ENCODE measurements around the gene FHIT.

FHIT gene

GRCh38 chr3:60512506-60512905, 738.7 kb downstream of the FHIT start:
- Histone ChIP-seq H3K4me3 (ENCODE audit: low read depth, low read length) (no peak overlapping the region), H3K27me3 (ENCODE audit: insufficient read depth, low read length) (no peaks in the 10 kb centered on the region), H2AFZ (ENCODE audit: low read length, unreplicated experiment) (no peak overlapping the region), H3K79me2 (ENCODE audit: control insufficient read depth, insufficient read depth, low read length, unreplicated experiment) (no peaks in the 10 kb centered on the region), H3K4me1 (ENCODE audit: control insufficient read depth, insufficient read depth, low read length, unreplicated experiment) (no peaks in the 10 kb centered on the region), H3K27ac (ENCODE audit: low read depth, low read length) (no peak overlapping the region), H3K36me3 (ENCODE audit: insufficient read depth, low read length) (no peaks in the 10 kb centered on the region)

- no peak overlapping the region for H3K27ac ChIP-seq (ENCODE audit: low read depth, low read length)
- H3K36me3 ChIP-seq (ENCODE audit: insufficient read depth, low read length): no peaks in the 10 kb centered on the region
- H3K4me3 ChIP-seq (ENCODE audit: low read depth, low read length): no peak overlapping the region
- H3K79me2 ChIP-seq (ENCODE audit: control insufficient read depth, insufficient read depth, low read length, unreplicated experiment): no peaks in the 10 kb centered on the region
- no peaks in the 10 kb centered on the region for H3K27me3 ChIP-seq (ENCODE audit: insufficient read depth, low read length)
- H2AFZ ChIP-seq (ENCODE audit: low read length, unreplicated experiment): no peak overlapping the region
- no peaks in the 10 kb centered on the region for H3K4me1 ChIP-seq (ENCODE audit: control insufficient read depth, insufficient read depth, low read length, unreplicated experiment)
Observed at GRCh38 chr3:60509471-60509870, 741.8 kb downstream of the FHIT start.

GRCh38 chr3:60504827-60505457, 746.3 kb downstream of the FHIT start:
- Histone ChIP-seq H3K27me3 (ENCODE audit: insufficient read depth, low read length) (no peaks in the 10 kb centered on the region), H2AFZ (ENCODE audit: low read length, unreplicated experiment) (no peak overlapping the region), H3K27ac (ENCODE audit: low read depth, low read length) (no peak overlapping the region), H3K4me3 (ENCODE audit: low read depth, low read length) (no peak overlapping the region), H3K79me2 (ENCODE audit: control insufficient read depth, insufficient read depth, low read length, unreplicated experiment) (no peaks in the 10 kb centered on the region), H3K36me3 (ENCODE audit: insufficient read depth, low read length) (no peaks in the 10 kb centered on the region), H3K4me1 (ENCODE audit: control insufficient read depth, insufficient read depth, low read length, unreplicated experiment) (no peaks in the 10 kb centered on the region)

GRCh38 chr3:60501314-60501713, 749.9 kb downstream of the FHIT start:
- no peaks in the 10 kb centered on the region for H3K4me1 ChIP-seq (ENCODE audit: control insufficient read depth, insufficient read depth, low read length, unreplicated experiment)
- H3K27me3 ChIP-seq (ENCODE audit: insufficient read depth, low read length): no peaks in the 10 kb centered on the region
- no peak overlapping the region for H2AFZ ChIP-seq (ENCODE audit: low read length, unreplicated experiment)
- no peaks in the 10 kb centered on the region for H3K36me3 ChIP-seq (ENCODE audit: insufficient read depth, low read length)
- no peak overlapping the region for H3K4me3 ChIP-seq (ENCODE audit: low read depth, low read length)
- H3K27ac ChIP-seq (ENCODE audit: low read depth, low read length): no peak overlapping the region
- no peaks in the 10 kb centered on the region for H3K79me2 ChIP-seq (ENCODE audit: control insufficient read depth, insufficient read depth, low read length, unreplicated experiment)

GRCh38 chr3:60497902-60498301, 753.4 kb downstream of the FHIT start:
- no peaks in the 10 kb centered on the region for H3K27me3 ChIP-seq (ENCODE audit: insufficient read depth, low read length)
- no peak overlapping the region for H2AFZ ChIP-seq (ENCODE audit: low read length, unreplicated experiment)

GRCh38 chr3:60490992-60491391, 760.3 kb downstream of the FHIT start:
- Histone ChIP-seq H3K79me2 (ENCODE audit: control insufficient read depth, insufficient read depth, low read length, unreplicated experiment) (no peaks in the 10 kb centered on the region), H3K4me3 (ENCODE audit: low read depth, low read length) (no peak overlapping the region), H3K27ac (ENCODE audit: low read depth, low read length) (no peak overlapping the region)

More at GRCh38 chr3:60497902-60498301, 753.4 kb downstream of the FHIT start:
- Histone ChIP-seq H3K4me3 (ENCODE audit: low read depth, low read length) (no peak overlapping the region), H3K4me1 (ENCODE audit: control insufficient read depth, insufficient read depth, low read length, unreplicated experiment) (no peaks in the 10 kb centered on the region), H3K27ac (ENCODE audit: low read depth, low read length) (no peak overlapping the region), H3K36me3 (ENCODE audit: insufficient read depth, low read length) (no peaks in the 10 kb centered on the region), H3K79me2 (ENCODE audit: control insufficient read depth, insufficient read depth, low read length, unreplicated experiment) (no peaks in the 10 kb centered on the region)

GRCh38 chr3:60475096-60475495, 776.2 kb downstream of the FHIT start:
- Histone ChIP-seq H2AFZ (ENCODE audit: low read length, unreplicated experiment) (no peak overlapping the region), H3K36me3 (ENCODE audit: insufficient read depth, low read length) (no peaks in the 10 kb centered on the region), H3K27ac (ENCODE audit: low read depth, low read length) (no peak overlapping the region), H3K79me2 (ENCODE audit: control insufficient read depth, insufficient read depth, low read length, unreplicated experiment) (no peaks in the 10 kb centered on the region), H3K4me1 (ENCODE audit: control insufficient read depth, insufficient read depth, low read length, unreplicated experiment) (no peaks in the 10 kb centered on the region), H3K27me3 (ENCODE audit: insufficient read depth, low read length) (no peaks in the 10 kb centered on the region), H3K4me3 (ENCODE audit: low read depth, low read length) (no peak overlapping the region)

More at GRCh38 chr3:60490992-60491391, 760.3 kb downstream of the FHIT start:
- Histone ChIP-seq H2AFZ (ENCODE audit: low read length, unreplicated experiment) (no peak overlapping the region), H3K4me1 (ENCODE audit: control insufficient read depth, insufficient read depth, low read length, unreplicated experiment) (no peaks in the 10 kb centered on the region), H3K27me3 (ENCODE audit: insufficient read depth, low read length) (no peaks in the 10 kb centered on the region), H3K36me3 (ENCODE audit: insufficient read depth, low read length) (no peaks in the 10 kb centered on the region)

- H3K27ac ChIP-seq (ENCODE audit: low read depth, low read length): no peak overlapping the region
- H3K4me3 ChIP-seq (ENCODE audit: low read depth, low read length): no peak overlapping the region
- H3K27me3 ChIP-seq (ENCODE audit: insufficient read depth, low read length): no peaks in the 10 kb centered on the region
- H3K36me3 ChIP-seq (ENCODE audit: insufficient read depth, low read length): no peaks in the 10 kb centered on the region
- H3K79me2 ChIP-seq (ENCODE audit: control insufficient read depth, insufficient read depth, low read length, unreplicated experiment): no peaks in the 10 kb centered on the region
- H2AFZ ChIP-seq (ENCODE audit: low read length, unreplicated experiment): no peak overlapping the region
- no peaks in the 10 kb centered on the region for H3K4me1 ChIP-seq (ENCODE audit: control insufficient read depth, insufficient read depth, low read length, unreplicated experiment)
Observed at GRCh38 chr3:60469481-60469880, 781.8 kb downstream of the FHIT start.

GRCh38 chr3:60463685-60464084, 787.6 kb downstream of the FHIT start:
- no peaks in the 10 kb centered on the region for H3K27me3 ChIP-seq (ENCODE audit: insufficient read depth, low read length)
- H3K4me3 ChIP-seq (ENCODE audit: low read depth, low read length): no peak overlapping the region
- no peaks in the 10 kb centered on the region for H3K4me1 ChIP-seq (ENCODE audit: control insufficient read depth, insufficient read depth, low read length, unreplicated experiment)
- H2AFZ ChIP-seq (ENCODE audit: low read length, unreplicated experiment): no peak overlapping the region
- H3K36me3 ChIP-seq (ENCODE audit: insufficient read depth, low read length): no peaks in the 10 kb centered on the region
- H3K27ac ChIP-seq (ENCODE audit: low read depth, low read length): no peak overlapping the region
- H3K79me2 ChIP-seq (ENCODE audit: control insufficient read depth, insufficient read depth, low read length, unreplicated experiment): no peaks in the 10 kb centered on the region

- no peaks in the 10 kb centered on the region for H3K27me3 ChIP-seq (ENCODE audit: insufficient read depth, low read length)
- no peaks in the 10 kb centered on the region for H3K79me2 ChIP-seq (ENCODE audit: control insufficient read depth, insufficient read depth, low read length, unreplicated experiment)
- H2AFZ ChIP-seq (ENCODE audit: low read length, unreplicated experiment): no peak overlapping the region
- no peak overlapping the region for H3K27ac ChIP-seq (ENCODE audit: low read depth, low read length)
- H3K36me3 ChIP-seq (ENCODE audit: insufficient read depth, low read length): no peaks in the 10 kb centered on the region
- H3K4me3 ChIP-seq (ENCODE audit: low read depth, low read length): no peak overlapping the region
- H3K4me1 ChIP-seq (ENCODE audit: control insufficient read depth, insufficient read depth, low read length, unreplicated experiment): no peaks in the 10 kb centered on the region
Observed at GRCh38 chr3:60461267-60461666, 790.0 kb downstream of the FHIT start.

GRCh38 chr3:60456180-60456579, 795.1 kb downstream of the FHIT start:
- Histone ChIP-seq H3K4me3 (ENCODE audit: low read depth, low read length) (no peak overlapping the region), H3K4me1 (ENCODE audit: control insufficient read depth, insufficient read depth, low read length, unreplicated experiment) (no peaks in the 10 kb centered on the region), H2AFZ (ENCODE audit: low read length, unreplicated experiment) (no peak overlapping the region), H3K36me3 (ENCODE audit: insufficient read depth, low read length) (no peaks in the 10 kb centered on the region), H3K79me2 (ENCODE audit: control insufficient read depth, insufficient read depth, low read length, unreplicated experiment) (no peaks in the 10 kb centered on the region), H3K27me3 (ENCODE audit: insufficient read depth, low read length) (no peaks in the 10 kb centered on the region), H3K27ac (ENCODE audit: low read depth, low read length) (no peak overlapping the region)

Data from ACC112 (cell line).